ENCODE results near the gene DCUN1D3.
"Not testable (repeated sequence)": the region's sequence is repeated elsewhere in the genome, so short reads cannot be mapped to it uniquely, and the experiment has no call there.

The DCUN1D3 gene

GRCh38 chr16:20930365-20930690 is 30.2 kb upstream of the DCUN1D3 start:
- H3K4me3 ChIP-seq (ENCODE audit: low read depth, low read length) = no peak overlapping the region
- DNase-seq (ENCODE audit: low read depth) = no peak
- TF ChIP-seq CTCF (IDR thresholded peaks at IDR 0.05; ENCODE audit: control insufficient read depth, extremely low read depth, insufficient read depth) = no peak

GRCh38 chr16:20929676-20930364 is 29.7 kb upstream of the DCUN1D3 start:
- not testable (repeated sequence) for DNase-seq (ENCODE audit: low read depth); H3K4me3 ChIP-seq (ENCODE audit: low read depth, low read length)

- DNase-seq (ENCODE audit: low read depth) = no peak
- no peak for TF ChIP-seq CTCF (IDR thresholded peaks at IDR 0.05; ENCODE audit: control insufficient read depth, extremely low read depth, insufficient read depth)
- H3K4me3 ChIP-seq (ENCODE audit: low read depth, low read length) = no peak overlapping the region
Observed at GRCh38 chr16:20928774-20929411, 28.7 kb upstream of the DCUN1D3 start.

- no peak for DNase-seq (ENCODE audit: low read depth)
- no peak for TF ChIP-seq CTCF (IDR thresholded peaks at IDR 0.05; ENCODE audit: control insufficient read depth, extremely low read depth, insufficient read depth)
- H3K4me3 ChIP-seq (ENCODE audit: low read depth, low read length) = no peak overlapping the region
Observed at GRCh38 chr16:20925751-20926150, 25.6 kb upstream of the DCUN1D3 start.

GRCh38 chr16:20923876-20924275 is 23.7 kb upstream of the DCUN1D3 start:
- no peak for TF ChIP-seq CTCF (IDR thresholded peaks at IDR 0.05; ENCODE audit: control insufficient read depth, extremely low read depth, insufficient read depth)
- no peak for DNase-seq (ENCODE audit: low read depth)

GRCh38 chr16:20920799-20921198 is 20.6 kb upstream of the DCUN1D3 start:
- no peak for TF ChIP-seq CTCF (IDR thresholded peaks at IDR 0.05; ENCODE audit: control insufficient read depth, extremely low read depth, insufficient read depth)
- no peak for DNase-seq (ENCODE audit: low read depth)
- H3K4me3 ChIP-seq (ENCODE audit: low read depth, low read length) = no peak overlapping the region

More at GRCh38 chr16:20923876-20924275, 23.7 kb upstream of the DCUN1D3 start:
- no peak overlapping the region for H3K4me3 ChIP-seq (ENCODE audit: low read depth, low read length)

- no peak for TF ChIP-seq CTCF (IDR thresholded peaks at IDR 0.05; ENCODE audit: control insufficient read depth, extremely low read depth, insufficient read depth)
- no peak for DNase-seq (ENCODE audit: low read depth)
Observed at GRCh38 chr16:20920091-20920490, 19.9 kb upstream of the DCUN1D3 start.

More at GRCh38 chr16:20920091-20920490, 19.9 kb upstream of the DCUN1D3 start:
- no peak overlapping the region for H3K4me3 ChIP-seq (ENCODE audit: low read depth, low read length)
